ENCODE results near the gene C4BPB. TPM values are rescaled to one million over a fixed set of nuclear protein-coding genes. Genes with fewer than 3 reads are reported as not detected.

C4BPB gene
- total RNA-seq, 1 experiment from 2014 or later = not detected

- Mint-ChIP-seq H3K36me3 (ENCODE audit: insufficient read depth in 1 of 3, low read depth in 3 of 3) (peaks cover 0 to 7% (median 3%) of the 10 kb centered on the region in 3 experiments; a peak in 5 of 7 replicates), H3K4me3 (no peak overlapping the region), H3K27me3 (ENCODE audit: low read depth) (peaks cover 2% of the 10 kb centered on the region), H3K9me3 (peaks cover 15 to 17% of the 10 kb centered on the region in 2 experiments), H3K27ac (no peak overlapping the region), H3K4me1 (peaks cover 5 to 6% of the 10 kb centered on the region in 2 experiments)
- Histone ChIP-seq H3T11ph (ENCODE audit: low read length) (no peak overlapping the region), H3K4me2 (ENCODE audit: insufficient read depth, insufficient read length, low read length) (no peak overlapping the region), H3K79me1 (ENCODE audit: insufficient read depth, low read depth, low read length, poor library complexity, severe bottlenecking) (no peaks in the 10 kb centered on the region), H3K4ac (ENCODE audit: low read depth, low read length) (no peak overlapping the region), H3K56ac (ENCODE audit: insufficient read length, low read depth, low read length) (no peak overlapping the region), H3K9me3 (ENCODE audit: control insufficient read depth, low read depth, low read length) (peaks cover 17% of the 10 kb centered on the region), H2AK5ac (ENCODE audit: insufficient read length, low read length) (no peak overlapping the region), H2BK15ac (ENCODE audit: low read depth, low read length) (no peak overlapping the region), H4K8ac (replicated peaks; ENCODE audit: insufficient read length, low read depth, low read length) (no peak overlapping the region), H3K27me3 (ENCODE audit: insufficient read depth, low read length) (no peaks in the 10 kb centered on the region), H3K27ac (ENCODE audit: insufficient read length, low read depth, low read length) (no peak overlapping the region), H3K79me2 (ENCODE audit: insufficient read depth, low read length) (no peaks in the 10 kb centered on the region), H3K18ac (ENCODE audit: insufficient read length, low read depth, low read length) (no peak overlapping the region), H2AFZ (ENCODE audit: low read length) (no peak overlapping the region), H3K4me1 (ENCODE audit: insufficient read depth, low read length) (no peaks in the 10 kb centered on the region), H3K23ac (ENCODE audit: insufficient read length, low read depth, low read length) (no peak overlapping the region), H2BK5ac (ENCODE audit: insufficient read length, low read length) (no peak overlapping the region), H4K20me1 (ENCODE audit: control insufficient read depth, insufficient read depth, insufficient read length) (no peaks in the 10 kb centered on the region), H3K9ac (ENCODE audit: extremely low read depth, insufficient read length, low read length) (no peak overlapping the region), H2BK12ac (ENCODE audit: insufficient read length, low read depth, low read length) (no peak overlapping the region), H2BK120ac (ENCODE audit: low read depth, low read length, poor library complexity, severe bottlenecking) (no peak overlapping the region), H3K23me2 (ENCODE audit: insufficient read length, low read depth, low read length, poor library complexity, severe bottlenecking) (no peaks in the 10 kb centered on the region), H3K14ac (ENCODE audit: insufficient read depth, low read length) (no peak overlapping the region), H2BK20ac (ENCODE audit: low read depth, low read length, poor library complexity, severe bottlenecking) (no peak overlapping the region), H4K5ac (ENCODE audit: insufficient read length, low read depth, low read length) (no peak overlapping the region), H4K91ac (ENCODE audit: insufficient read length, low read depth, low read length) (no peak overlapping the region)
- no CpG with 5 or more reads among the region's 1 CpG for WGBS (ENCODE audit: extremely low coverage, insufficient read length, low lambda C conversion rate)
- no peak for TF ChIP-seq CTCF (conservative IDR thresholded peaks at IDR 0.05)
- DNase-seq = no peak
These were observed 14.0 kb downstream of the C4BPB start for GRCh38 chr1:207102659-207103058.
